Hematopoietic multipotent progenitor cell treated with erythropoietin and hydrocortisone succinate and interleukin-3 and kit ligand, for 15 days (in vitro differentiated cells): ENCODE data around the gene HAVCR1.

ENCODE experiments used
- DNase-seq: peaks from one replicate; pipeline ENCODE4 v3.0.0-alpha.2; 2015; ENCODE audit warnings: low spot score

Gene HAVCR1

DNA sequence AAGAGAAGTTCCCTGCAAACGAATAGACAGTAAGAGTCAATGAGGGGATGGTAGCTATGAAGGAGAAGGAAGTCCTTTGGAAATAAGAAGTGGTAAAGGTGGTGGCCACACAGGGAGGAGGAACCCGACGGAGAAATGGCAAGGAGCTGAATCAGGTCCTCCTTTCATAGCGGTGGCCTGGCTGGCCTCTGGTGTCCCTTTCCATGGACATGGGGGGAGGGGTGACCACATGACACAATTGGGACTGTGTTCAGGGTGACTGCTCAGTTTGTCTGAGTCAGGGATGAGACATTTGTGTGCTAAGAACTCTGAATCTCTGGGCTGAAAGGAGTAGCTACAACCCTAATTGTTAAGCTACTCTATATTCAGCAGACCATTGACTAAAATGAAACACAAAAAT is 67.2 kb downstream of the HAVCR1 start:
- DNase-seq = no peak

DNA sequence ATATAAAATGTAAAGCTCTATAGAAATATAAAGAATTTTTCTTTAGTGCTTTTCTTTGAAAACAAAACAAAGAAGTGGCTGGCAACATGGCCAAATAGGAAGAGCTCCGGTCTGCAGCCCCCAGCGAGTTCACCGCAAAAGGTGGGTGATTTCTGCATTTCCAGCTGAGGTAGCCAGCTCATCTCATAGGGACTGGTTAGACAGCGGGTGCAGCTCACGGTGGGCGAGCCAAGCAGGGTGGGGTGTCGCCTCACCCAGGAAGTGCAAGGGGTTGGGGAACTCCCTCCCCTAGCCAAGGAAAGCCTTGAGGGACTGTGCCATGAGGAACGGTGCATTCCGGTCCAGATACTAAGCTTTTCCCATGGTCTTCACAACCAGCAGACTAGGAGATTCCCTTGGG is 74.9 kb downstream of the HAVCR1 start:
- DNase-seq = no peak

DNA sequence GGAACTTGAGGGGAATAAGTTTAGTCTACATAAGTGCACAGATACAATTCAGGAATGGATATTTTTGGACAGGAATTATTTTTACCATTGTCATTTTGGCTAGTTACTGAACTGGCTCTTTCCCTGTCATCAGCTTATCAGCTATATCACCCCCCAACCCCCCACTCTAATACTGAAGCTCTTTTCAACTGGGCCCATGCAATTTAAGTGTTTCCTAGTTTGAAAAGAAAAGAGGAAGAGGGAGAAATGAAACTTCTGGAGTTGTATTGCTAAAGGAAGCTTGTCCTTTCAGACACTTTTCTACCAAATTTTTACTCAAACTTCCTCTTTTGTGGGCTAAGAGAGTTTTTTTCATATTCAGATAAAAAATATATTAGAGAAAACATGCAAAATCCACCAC is 77.4 kb downstream of the HAVCR1 start:
- DNase-seq = no peak
